Thyroid gland (tissue), 4 donors: ENCODE results near the gene MPST. TPM values are rescaled to one million over a fixed set of nuclear protein-coding genes. Genes with fewer than 3 reads are reported as not detected.
"Not testable (repeated sequence)": the region's sequence is repeated elsewhere in the genome, so short reads cannot be mapped to it uniquely, and the experiment has no call there.

ENCODE experiments used
- DNase-seq, 2 donors: peaks; one replicate each; pipeline ENCODE4 v3.0.0-alpha.2; 2019
- H3K27ac ChIP-seq, 3 donors: fragments of 200-600 bp; sonication (generic); 1 replicate in 2 of 3; 2 replicates in 1 of 3; pipeline ENCODE4 v1.5.1; 2016 to 2019; ENCODE audit warnings: mild to moderate bottlenecking in 1 of 3, moderate library complexity in 1 of 3
- H3K27me3 ChIP-seq: fragments of 200-600 bp; sonication (generic); one replicate; pipeline ENCODE4 v1.5.1; 2019
- H3K36me3 ChIP-seq, 2 donors: fragments of 200-600 bp; sonication (generic); one replicate each; pipeline ENCODE4 v1.5.1; 2016 to 2019
- H3K4me1 ChIP-seq, 2 donors: fragments of 200-600 bp; sonication (generic); one replicate each; pipeline ENCODE4 v1.5.1; 2017 to 2019
- H3K4me3 ChIP-seq, 3 donors: fragments of 200-600 bp; sonication (generic); replicated peaks in 1 of 3; 1 replicate in 2 of 3; 2 replicates in 1 of 3; pipeline ENCODE4 v1.5.1; 2016; ENCODE audit warnings: mild to moderate bottlenecking in 1 of 3
- H3K9me3 ChIP-seq: fragments of 200-600 bp; sonication (generic); one replicate; pipeline ENCODE4 v1.5.1; 2017
- POLR2A ChIP-seq, 2 donors: fragments of 450-650 bp; IDR thresholded peaks; one replicate each; pipeline ENCODE4 v1.6.1; 2017; ENCODE audit warnings: antibody characterized with exemption in 2 of 2, mild to moderate bottlenecking in 2 of 2, moderate library complexity in 1 of 2
- WGBS, 2 donors: methylation state at CpG; one replicate each; pipeline ENCODE4 v1.1.5; 2017; 5-methylcytosine and 5-hydroxymethylcytosine counted together
- intact Hi-C: fragments of 100-400 bp; cut with DNase I; formaldehyde crosslinking; loops from one replicate; pipeline ENCODE4 v1.15.1; 2023
- total RNA-seq, 4 donors: library from RNA; depleted of rRNA; stranded (reverse); fragments of >200 nt; gene quantifications; one replicate each; pipeline ENCODE4 v1.2.3, GENCODE V29; 2016
- TF ChIP-seq, protein P1 (sequence below), 6 experiments: fragments of 200-600 bp in 3 of 6; fragments of 450-650 bp in 3 of 6; sonication (generic) in 3 of 6; IDR thresholded peaks; one replicate each; pipeline ENCODE4 v1.5.1; 2016 to 2019; ENCODE audit warnings: antibody characterized with exemption in 6 of 6, mild to moderate bottlenecking in 2 of 6, inconsistent platforms in 1 of 6, moderate library complexity in 1 of 6

The MPST gene
- total RNA-seq, 4 donors from 2014 or later: 67.7 to 102 (median 93.6) TPM

DNA sequence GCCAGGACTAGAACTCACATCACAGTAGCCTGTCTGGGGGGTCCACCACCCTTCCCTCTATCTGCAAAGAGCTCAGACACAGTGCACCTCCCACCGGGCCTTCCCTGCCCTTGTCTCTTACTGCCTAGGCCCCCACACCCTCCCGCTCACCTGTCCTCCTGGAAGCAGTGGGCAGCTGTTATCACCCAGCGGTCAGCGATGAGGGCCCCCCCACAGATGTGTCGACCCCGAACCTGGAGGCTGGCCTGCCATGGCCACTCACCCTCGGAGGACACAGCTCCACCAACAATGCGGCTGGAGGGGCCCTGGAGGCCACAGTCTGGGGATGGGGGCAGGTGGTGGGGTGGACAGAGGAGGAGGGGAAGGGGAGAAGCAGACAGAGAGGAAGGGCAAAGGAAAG is 50.8 kb downstream of the MPST start:
- Histone ChIP-seq H3K4me1 (no peaks in the 10 kb centered on the region), H3K4me3 (no peak overlapping the region), H3K36me3 (no peaks in the 10 kb centered on the region), H3K9me3 (no peaks in the 10 kb centered on the region), H3K27me3 (no peaks in the 10 kb centered on the region), H3K27ac (no peak overlapping the region)
- intact Hi-C loops: no loop called here
- DNase-seq: no peak
- 66 to 75% methylated on average over 7 to 8 of the region's 8 CpGs for WGBS, 2 donors
- TF ChIP-seq, protein P1, sequence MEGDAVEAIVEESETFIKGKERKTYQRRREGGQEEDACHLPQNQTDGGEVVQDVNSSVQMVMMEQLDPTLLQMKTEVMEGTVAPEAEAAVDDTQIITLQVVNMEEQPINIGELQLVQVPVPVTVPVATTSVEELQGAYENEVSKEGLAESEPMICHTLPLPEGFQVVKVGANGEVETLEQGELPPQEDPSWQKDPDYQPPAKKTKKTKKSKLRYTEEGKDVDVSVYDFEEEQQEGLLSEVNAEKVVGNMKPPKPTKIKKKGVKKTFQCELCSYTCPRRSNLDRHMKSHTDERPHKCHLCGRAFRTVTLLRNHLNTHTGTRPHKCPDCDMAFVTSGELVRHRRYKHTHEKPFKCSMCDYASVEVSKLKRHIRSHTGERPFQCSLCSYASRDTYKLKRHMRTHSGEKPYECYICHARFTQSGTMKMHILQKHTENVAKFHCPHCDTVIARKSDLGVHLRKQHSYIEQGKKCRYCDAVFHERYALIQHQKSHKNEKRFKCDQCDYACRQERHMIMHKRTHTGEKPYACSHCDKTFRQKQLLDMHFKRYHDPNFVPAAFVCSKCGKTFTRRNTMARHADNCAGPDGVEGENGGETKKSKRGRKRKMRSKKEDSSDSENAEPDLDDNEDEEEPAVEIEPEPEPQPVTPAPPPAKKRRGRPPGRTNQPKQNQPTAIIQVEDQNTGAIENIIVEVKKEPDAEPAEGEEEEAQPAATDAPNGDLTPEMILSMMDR (IDR thresholded peaks at IDR 0.05): no peak
- no peak for TF ChIP-seq POLR2A (IDR thresholded peaks at IDR 0.05)

DNA sequence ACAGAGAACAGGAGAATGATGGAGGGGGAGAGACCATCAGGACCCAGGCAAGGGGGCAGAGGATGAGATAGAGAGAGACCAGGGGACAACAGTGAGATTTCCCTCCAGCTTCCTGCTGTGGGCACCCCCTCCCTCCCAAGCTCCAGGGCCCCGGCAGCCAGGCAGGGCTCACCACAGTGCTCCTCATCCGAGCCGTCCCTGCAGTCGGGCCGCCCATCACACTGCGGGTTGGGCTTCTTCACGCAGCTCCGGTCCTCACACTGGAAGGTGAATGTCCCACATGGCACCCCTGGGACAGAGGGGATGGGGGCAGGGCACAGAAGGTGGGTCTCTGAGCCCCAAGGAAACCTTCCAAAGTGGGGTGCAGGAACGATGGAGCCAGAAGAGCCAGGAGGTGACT is 51.2 kb downstream of the MPST start:
- 41 to 45% methylated on average over 4 to 9 of the region's 9 CpGs for WGBS, 2 donors
- Histone ChIP-seq H3K27me3 (no peaks in the 10 kb centered on the region), H3K4me3 (no peak overlapping the region), H3K27ac (no peak overlapping the region), H3K4me1 (no peaks in the 10 kb centered on the region), H3K36me3 (no peaks in the 10 kb centered on the region), H3K9me3 (no peaks in the 10 kb centered on the region)
- intact Hi-C loops: no loop called here
- no peak for DNase-seq
- TF ChIP-seq, protein P1 (IDR thresholded peaks at IDR 0.05): no peak
- TF ChIP-seq POLR2A (IDR thresholded peaks at IDR 0.05): no peak

DNA sequence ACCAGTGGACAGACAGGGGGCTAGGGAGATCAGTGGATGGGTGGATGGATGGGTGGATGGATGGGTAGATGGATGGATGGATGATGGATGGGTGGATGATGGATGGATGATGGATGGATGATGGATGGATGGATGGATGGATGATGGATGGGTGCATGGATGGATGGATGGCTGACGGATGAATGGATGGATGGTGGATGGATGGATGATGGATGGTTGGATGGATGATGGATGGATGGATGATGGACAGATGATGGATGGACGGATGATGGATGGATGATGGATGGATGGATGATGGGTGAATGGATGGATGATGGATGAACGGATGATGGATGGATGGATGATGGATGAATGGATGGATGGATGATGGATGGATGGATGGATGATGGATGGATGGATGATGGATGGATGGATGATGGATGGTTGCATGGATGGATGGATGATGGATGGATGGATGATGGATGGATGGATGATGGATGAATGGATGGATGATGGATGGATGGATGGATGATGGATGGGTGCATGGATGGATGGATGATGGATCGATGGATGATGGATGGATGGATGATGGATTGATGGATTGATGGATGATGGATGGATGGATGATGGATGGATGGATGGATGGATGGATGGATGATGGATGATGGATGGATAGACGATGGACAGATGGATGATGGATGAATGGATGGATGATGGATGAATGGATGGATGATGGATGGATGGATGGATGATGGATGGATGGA is 52.5 kb downstream of the MPST start:
- intact Hi-C loops, H3K27ac ChIP-seq, H3K36me3 ChIP-seq, H3K4me3 ChIP-seq, H3K9me3 ChIP-seq, DNase-seq, H3K4me1 ChIP-seq, H3K27me3 ChIP-seq: not testable (repeated sequence)
- 90 to 95% methylated on average over 5 of the region's 5 CpGs for WGBS, 2 donors

DNA sequence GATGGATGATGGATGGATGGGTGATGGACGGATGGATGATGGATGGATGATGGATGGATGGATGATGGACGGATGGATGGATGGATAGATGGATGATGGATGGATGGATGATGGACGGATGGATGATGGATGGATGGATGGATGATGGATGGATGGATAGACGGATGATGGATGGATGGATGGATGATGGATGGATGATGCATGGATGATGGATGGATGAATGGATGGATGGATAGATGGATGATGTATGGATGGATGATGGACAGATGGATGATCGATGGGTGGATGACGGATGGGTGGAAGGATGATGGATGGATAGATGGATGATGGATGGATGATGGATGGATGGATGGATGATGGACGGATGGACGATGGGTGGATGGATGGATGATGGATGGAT is 53.1 kb downstream of the MPST start:
- no peak overlapping the region for H3K4me3 ChIP-seq
- H3K36me3 ChIP-seq: no peaks in the 10 kb centered on the region
- no peaks in the 10 kb centered on the region for H3K27me3 ChIP-seq
- H3K27ac ChIP-seq: no peak overlapping the region
- intact Hi-C loops: no loop called here
- H3K4me1 ChIP-seq: no peaks in the 10 kb centered on the region
- H3K9me3 ChIP-seq: no peaks in the 10 kb centered on the region
- no peak for DNase-seq
- 89 to 92% methylated on average over 8 of the region's 8 CpGs for WGBS, 2 donors
- no peak for TF ChIP-seq POLR2A (IDR thresholded peaks at IDR 0.05)
- TF ChIP-seq, protein P1 (IDR thresholded peaks at IDR 0.05): no peak

DNA sequence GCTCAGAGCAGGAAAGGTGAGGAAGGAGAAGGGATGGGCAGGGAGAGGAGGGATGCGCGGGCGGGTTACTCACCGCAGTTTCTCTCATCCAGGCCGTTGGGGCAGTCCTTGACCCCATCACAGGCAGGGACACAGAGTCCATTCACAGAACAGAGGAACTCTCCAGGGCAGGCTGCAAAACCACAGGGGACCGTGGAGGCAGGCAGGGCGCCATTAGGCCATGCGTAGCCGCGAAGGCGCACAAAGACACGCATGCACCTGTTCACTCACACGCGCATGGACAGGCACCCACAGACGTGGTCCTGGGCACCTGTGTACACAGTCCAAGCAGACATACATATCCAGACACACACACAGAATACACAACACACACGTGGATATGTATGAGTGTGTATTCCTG is 55.0 kb downstream of the MPST start:
- H3K27me3 ChIP-seq: no peaks in the 10 kb centered on the region
- TF ChIP-seq, protein P1 (IDR thresholded peaks at IDR 0.05): no peak
- TF ChIP-seq POLR2A (IDR thresholded peaks at IDR 0.05): no peak
- intact Hi-C loops: no loop called here
- H3K4me1 ChIP-seq: no peaks in the 10 kb centered on the region
- DNase-seq: no peak
- H3K4me3 ChIP-seq: no peak overlapping the region
- no peak overlapping the region for H3K27ac ChIP-seq
- H3K36me3 ChIP-seq: no peaks in the 10 kb centered on the region
- no peaks in the 10 kb centered on the region for H3K9me3 ChIP-seq
- WGBS, 2 donors: 76 to 77% methylated on average over 16 of the region's 16 CpGs
